Fibroblast of skin of back (primary cell): ENCODE results near the gene SLC25A27.

Experiments used
- DNase-seq: peaks from one replicate; pipeline ENCODE4 v3.0.0-alpha.2; 2013

SLC25A27 gene

DNA sequence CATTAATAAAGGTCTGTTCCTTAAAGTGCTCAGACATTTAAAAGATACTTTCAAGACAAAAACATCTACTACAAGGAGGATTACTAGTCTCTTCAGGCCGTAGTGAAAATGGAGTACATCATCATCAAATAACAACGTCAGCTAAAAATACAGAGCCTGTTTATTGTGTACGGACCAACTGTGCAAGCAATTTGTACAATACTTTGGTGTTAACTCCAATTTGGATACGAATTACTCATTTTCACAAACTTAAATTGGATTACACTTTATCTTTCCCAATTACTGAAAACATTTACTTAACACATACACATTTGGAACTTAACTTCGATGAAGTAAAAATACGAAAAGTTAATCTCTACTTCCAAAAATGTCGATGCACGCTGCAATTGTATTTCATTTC, 959 bp upstream of the SLC25A27 start:
- DNase-seq: no peak

DNA sequence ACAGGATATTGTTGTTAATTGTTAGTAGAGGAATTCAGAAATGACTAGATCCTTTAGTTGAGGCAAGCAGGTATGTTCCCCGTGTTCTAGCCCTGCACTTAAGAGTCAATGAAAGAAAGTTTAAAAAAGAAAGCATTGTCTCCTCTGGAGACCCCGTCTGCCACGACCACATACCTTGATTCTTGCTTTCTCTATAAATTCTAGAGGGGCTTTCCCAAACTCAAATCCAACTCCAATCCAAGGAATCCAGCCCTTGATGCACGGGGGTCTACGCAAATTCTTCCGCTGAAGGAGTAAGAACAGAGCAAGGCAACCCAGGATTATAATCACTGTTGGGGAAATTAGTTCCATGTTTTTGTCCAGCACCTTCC, 558 bp upstream of the SLC25A27 start:
- no peak for DNase-seq

DNA sequence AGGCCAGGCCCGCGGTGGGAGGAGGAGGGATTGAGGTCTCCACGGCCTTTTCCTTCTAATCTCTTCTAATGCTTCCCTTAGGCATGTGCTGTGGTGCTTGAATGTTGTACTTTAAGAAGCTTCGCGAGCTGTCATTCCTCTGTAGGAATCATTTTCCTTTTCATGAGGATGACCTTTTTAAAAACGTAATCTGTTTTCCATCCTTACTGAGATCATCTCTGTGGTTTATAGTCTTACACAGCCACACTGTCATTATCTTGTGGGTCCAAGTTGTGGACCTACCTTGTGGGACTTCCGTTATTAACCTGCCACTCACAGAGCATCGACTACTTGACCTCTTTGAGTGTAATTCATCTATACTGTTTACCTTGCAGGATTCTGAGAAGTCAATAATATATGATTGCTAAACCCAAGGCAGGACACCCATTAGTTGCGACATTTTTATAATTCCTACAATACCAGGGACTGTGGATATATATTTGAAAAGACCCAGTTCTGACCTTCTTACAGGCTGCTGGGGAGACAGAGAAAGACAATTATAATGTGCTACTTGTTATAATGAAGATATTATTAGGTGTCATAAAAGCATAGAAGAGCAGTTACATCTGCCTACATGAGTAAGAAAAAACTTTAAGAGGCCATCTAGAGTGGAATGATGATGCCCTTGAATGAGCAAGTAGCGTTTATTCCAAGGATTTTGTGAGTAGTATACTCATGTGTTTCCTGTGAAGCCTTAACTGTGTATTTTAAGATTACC, 842 bp downstream of the SLC25A27 start:
- no peak for DNase-seq

DNA sequence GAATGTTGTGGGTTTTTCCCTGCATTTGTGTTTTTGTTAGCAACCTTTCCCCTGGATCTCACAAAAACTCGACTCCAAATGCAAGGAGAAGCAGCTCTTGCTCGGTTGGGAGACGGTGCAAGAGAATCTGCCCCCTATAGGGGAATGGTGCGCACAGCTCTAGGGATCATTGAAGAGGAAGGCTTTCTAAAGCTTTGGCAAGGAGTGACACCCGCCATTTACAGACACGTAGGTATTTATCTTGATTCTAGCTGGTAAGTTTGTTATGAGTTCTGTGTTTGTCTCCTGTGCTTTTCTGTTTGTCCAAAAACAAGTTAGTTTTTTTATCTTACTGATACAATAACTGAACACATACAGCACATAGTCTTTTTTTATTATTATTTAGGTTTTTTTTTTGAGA, 3.0 kb downstream of the SLC25A27 start:
- DNase-seq: no peak

DNA sequence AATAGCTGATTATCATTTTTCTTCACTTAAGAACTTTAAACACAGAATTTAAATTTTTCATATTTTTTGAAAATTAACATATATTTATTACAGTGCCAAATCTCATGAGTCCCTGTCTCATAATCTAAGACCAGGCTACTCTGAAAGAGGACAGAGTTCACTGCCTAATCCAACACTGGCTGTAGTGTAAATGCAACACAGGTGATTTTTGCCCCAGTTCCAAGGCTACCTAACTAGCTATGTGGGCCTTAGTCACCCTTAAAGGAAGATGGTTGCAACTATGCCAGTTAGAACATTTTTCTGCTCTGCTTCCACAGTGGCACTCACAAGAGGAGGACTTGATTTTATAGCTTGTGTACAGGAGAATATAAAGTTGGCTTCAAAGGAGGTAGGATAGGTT, 4.9 kb downstream of the SLC25A27 start:
- no peak for DNase-seq

DNA sequence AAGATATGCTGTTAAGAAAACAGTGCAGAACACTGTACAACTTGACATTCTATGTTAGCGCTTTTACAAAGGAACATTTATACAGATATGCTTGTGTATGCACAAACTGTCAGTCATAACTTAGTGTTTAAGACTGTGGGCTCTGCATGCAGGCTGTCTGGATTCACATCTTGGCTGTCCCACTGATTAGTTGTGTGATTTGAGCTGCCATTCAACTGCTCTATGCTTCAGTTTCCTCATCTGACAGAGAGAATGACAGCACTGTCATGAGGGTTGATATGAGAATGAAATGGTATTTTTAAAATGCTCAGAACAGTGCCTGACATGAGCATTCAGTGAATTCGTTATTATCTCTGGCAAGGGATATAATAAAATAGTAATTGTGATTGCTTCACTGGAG, 8.7 kb downstream of the SLC25A27 start:
- no peak for DNase-seq

DNA sequence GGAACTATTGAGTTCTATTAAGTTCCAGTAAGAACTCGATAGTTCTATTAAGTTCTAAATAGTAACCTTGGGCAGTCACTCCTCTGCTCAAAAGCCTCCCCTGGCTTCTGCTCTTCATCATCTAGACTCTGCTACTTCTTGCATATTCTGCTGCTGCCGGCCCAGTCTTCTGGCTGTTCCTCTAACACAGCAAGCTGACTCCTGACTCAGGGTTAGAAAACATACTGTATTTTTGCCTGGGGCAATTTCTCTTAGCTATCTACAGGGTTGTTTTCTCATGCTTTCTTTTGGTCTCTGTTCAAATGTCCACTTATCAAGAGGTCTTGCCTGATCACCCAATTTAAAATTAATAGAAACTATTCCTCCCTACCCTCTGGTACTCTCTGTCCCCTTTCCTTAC, 14.6 kb downstream of the SLC25A27 start:
- DNase-seq: no peak

DNA sequence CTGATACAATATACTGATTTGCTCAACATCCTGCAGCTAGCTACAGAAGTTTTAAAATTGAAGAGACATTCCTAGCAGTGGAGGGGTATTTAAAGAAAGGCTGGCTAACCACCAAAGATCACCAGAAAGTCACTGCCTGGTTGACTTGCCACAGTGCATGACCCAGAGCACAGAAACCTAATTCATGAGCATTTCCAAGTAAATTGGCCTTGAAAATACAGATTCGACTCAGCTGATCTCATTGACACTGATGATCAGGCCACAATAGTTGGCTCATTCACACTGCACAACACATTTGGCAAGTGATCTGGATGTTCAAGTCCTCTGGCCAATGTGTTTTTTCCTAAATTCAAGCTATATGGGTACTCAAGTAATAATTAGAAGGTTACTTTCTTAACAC, 21.6 kb downstream of the SLC25A27 start:
- DNase-seq: no peak

DNA sequence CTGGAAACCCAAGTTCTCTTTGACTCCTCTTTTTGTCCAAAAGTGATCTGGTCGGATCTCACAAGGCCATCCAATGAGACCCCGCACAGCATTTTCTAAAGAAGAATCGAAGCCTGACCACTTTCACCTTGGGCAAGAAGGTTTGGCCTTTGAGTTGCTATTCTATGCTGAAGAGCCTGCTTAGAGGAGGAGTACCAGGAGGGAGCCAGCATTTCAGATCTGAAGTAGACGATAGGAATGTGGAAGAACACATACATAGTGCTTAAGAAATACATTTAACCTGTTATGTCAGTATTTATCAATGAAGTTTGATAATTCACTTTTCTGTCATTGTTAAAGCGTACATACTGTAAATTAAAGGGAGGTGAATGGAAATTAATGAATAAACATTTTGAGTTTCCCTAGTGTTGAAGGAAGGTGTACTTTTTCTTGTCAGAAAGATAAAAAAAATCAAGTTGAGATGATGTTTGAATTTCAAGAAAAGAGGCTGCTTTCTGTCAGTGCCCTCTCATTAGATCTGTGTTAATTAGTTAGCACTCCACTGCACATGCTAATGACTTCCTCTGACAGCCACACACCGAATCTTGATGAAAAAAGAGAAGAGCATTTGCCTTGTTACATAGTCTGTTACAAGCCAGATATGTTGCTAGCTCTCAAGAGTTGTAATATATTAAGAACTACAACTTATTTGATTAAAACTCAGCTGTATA, 24.0 kb downstream of the SLC25A27 start:
- no peak for DNase-seq

DNA sequence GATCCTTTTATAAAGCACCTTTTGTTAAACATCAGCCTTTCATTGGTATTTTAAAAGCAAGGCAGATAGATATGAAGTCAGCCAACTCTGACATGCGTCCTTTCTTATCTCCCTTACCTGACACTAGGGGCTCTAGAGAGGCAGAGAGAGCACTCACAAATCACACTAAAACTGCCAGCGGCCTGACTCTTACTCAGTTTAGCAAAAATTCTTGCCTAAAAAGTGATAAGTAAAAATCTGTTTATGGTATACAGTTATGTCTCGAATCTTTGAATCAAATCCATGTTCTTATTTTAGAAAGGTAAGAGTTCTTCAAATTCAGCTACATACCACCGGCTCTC, 24.5 kb downstream of the SLC25A27 start:
- no peak for DNase-seq

DNA sequence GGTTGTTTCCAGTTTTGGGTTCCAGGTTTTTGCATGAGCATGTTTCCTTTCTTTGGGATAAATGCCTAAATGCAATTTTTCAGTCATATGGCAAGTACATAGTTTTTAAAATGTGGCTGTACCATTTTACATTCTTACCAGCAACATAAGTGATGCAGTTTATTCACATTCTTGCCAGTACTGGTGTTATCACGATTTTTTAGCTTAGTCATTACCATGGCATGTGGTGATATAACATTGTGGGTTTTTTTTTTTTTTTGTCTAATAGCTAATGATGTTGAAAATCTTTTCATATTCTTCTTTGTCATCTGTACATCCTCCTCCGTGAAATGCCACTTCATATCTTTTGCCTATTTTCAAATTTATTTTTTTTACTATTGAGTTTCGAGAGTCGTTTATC, 32.0 kb downstream of the SLC25A27 start:
- DNase-seq: peak; percentile 54

DNA sequence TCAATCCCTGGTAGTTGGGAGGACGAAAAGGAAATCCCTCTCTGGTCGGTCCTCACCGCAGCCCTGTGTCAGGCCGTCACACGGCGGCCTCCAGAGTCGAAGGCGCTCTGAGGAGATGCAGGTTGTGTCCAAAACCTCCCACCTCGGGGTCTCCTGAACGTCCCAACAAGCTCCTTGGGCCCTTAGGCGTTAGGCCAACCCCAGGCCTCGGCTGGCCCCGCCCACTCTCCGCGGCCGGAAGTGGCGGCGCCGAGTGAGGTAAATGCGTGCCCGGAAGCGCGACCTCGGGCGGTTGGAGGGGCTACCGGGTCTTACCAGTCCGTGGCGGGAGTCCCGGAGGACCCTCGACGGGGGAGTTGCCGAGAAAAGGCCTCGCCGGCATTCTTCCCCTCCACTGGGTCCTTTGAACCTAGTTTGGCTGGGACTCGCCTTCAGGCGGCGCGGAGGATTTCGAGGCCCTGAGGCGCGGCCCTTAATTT, 34.9 kb downstream of the SLC25A27 start, which contains the start of gene TDRD6:
Gene TDRD6 (plus strand): TSS at position 267 of the 479 bp plus-strand sequence. CDS start 244 bp downstream, outside the sequence.
- no peak for DNase-seq

DNA sequence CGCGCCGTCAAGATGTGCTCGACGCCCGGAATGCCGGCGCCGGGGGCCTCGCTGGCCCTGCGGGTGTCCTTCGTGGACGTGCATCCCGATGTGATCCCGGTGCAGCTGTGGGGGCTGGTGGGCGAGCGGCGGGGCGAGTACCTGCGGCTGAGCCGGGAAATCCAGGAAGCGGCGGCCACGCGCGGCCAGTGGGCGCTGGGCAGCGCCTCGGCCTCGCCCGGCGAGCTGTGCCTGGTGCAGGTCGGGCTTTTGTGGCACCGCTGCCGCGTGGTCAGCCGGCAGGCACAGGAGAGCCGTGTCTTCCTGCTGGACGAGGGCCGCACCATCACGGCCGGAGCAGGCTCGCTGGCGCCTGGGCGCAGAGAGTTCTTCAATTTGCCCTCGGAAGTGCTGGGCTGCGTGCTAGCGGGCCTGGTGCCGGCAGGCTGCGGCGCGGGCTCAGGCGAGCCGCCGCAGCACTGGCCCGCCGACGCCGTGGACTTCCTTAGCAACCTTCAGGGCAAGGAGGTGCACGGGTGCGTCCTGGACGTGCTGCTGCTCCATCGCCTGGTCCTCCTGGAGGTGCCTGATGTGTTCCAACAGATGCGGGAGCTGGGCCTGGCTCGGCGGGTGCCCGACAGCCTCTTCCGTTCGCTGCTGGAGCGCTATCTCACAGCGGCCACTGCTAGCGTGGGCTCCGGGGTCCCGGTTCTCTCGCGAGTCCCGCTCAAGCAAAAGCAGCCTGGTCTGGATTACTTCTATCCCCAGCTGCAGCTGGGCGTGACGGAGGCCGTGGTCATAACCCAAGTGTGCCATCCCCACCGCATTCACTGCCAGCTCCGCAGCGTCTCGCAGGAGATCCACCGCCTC, 35.6 kb downstream of the SLC25A27 start:
- DNase-seq: no peak

DNA sequence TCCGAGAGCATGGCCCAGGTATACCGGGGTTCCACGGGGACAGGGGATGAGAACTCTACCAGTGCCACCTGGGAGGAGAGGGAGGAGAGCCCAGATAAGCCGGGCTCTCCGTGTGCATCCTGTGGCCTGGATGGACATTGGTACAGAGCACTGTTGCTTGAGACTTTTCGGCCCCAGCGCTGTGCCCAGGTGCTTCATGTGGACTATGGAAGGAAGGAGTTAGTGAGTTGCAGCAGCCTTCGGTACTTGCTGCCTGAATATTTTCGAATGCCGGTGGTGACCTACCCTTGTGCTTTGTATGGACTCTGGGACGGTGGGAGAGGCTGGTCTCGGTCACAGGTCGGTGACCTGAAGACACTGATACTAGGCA, 36.2 kb downstream of the SLC25A27 start:
- no peak for DNase-seq

DNA sequence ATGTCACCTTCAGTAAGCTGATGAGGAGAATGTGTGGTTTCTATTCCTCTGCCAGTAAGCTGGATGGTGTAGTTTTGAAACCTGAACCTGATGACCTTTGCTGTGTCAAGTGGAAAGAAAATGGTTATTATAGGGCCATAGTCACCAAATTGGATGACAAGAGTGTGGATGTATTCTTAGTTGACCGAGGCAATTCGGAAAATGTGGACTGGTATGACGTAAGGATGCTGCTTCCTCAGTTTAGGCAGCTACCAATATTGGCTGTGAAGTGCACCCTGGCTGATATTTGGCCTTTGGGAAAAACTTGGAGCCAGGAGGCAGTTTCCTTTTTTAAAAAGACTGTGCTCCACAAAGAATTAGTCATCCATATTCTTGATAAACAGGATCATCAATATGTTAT, 36.9 kb downstream of the SLC25A27 start:
- no peak for DNase-seq

DNA sequence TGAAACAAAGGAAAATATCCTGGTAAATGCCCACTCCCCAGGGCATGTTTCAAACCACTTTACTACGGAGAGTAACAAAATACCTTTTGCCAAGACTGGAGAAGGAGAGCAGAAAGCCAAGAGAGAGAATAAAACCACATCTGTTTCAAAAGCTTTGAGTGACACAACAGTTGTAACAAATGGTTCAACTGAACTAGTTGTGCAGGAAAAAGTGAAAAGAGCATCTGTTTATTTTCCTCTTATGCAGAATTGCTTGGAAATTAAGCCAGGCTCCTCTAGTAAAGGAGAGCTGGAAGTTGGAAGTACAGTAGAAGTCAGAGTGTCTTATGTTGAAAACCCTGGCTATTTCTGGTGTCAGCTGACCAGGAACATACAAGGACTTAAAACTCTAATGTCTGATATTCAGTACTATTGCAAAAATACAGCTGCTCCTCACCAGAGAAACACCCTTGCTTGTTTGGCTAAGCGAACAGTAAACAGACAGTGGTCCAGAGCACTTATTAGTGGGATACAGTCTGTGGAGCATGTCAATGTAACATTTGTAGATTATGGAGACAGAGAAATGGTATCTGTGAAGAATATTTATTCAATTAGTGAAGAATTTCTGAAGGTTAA, 37.5 kb downstream of the SLC25A27 start:
- DNase-seq: no peak

DNA sequence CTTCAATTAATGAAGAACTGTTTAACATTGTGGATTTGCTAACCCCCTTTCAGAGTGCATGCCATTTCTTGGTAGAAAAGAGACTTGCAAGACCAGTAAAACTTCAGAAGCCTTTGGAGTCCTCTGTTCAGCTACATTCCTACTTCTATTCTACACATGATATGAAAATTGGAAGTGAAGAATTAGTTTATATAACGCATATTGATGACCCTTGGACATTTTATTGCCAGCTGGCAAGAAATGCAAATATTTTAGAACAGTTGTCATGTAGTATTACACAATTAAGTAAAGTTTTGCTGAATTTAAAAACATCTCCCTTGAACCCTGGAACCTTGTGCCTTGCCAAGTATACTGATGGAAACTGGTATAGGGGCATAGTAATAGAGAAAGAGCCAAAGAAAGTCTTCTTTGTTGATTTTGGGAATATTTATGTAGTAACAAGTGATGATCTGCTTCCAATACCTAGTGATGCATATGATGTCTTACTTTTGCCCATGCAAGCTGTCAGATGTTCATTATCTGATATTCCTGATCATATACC, 38.2 kb downstream of the SLC25A27 start:
- no peak for DNase-seq

DNA sequence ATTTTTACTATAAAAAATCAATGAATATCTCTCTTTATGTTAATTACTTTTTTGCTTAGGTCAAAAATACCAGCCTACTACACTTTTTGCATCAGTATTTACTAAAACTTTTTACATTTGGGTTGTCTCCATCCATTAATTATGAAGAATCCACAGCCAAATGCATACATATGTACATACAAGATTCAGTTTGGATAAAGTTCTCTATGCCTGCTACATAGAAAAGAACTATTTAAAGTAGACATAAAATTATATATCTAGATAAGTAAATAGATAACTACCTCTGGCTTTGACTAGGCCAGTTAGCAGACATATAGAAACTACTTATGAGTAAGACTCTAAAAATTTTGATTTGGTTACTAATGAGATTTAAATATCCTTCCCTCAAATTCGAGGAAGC, 47.2 kb downstream of the SLC25A27 start:
- no peak for DNase-seq

DNA sequence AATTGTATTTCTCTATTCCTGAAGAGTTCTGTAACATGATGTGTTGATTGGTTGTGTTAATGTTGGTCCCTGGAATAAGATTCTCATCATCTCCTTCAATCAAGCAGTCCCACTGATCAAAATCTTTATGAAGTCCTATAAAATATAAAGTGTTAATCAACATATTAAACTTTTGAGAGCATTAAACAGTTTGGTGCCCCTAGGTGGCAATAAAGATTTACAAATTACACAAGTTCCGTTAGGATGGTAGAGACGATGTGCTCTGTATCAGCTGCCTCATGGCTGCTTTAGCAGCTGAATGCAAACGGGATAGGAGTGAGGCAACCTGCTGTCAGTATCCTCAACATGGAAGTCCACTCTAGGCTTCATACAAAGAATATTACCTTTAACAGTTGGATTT, 51.8 kb downstream of the SLC25A27 start:
- peak; percentile 2 for DNase-seq

DNA sequence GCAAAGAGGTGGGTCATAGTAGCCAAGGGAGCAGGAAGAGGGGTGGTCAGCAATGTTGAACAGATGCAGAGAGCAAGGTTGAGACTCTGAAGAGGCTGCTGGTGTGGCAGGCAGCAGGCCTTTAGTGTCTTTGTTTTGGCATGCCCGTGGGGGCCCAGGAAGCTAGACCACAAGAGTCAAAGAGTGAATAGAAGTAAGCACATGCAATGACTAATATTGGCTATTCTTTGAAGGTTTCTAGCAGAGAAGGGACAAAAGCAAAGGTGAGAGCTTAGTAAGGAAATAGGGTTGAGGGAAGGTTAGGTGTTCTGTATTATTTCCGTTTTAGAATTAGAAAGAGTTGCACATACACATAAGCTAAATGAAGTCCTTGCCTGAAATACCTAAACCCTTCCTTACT, 53.7 kb downstream of the SLC25A27 start:
- no peak for DNase-seq

DNA sequence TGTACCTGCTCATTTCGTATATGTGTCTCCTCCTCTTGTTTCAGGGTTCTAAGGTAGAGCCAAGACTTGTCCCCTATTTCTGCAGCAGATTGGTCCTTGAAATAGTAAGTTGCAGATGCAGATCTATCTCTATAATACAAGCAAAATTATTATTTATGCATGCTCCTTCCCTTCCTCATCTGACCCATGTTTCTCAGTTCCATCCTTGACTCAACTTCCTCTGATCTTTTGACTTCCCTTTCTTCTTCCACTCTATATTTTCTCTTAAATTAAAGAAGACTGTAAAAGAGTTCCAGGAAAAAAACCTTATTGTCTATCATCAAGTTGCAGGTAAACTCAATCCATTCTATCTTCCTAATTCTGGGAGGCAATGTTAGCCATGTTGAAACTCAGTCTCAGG, 58.7 kb downstream of the SLC25A27 start:
- no peak for DNase-seq

DNA sequence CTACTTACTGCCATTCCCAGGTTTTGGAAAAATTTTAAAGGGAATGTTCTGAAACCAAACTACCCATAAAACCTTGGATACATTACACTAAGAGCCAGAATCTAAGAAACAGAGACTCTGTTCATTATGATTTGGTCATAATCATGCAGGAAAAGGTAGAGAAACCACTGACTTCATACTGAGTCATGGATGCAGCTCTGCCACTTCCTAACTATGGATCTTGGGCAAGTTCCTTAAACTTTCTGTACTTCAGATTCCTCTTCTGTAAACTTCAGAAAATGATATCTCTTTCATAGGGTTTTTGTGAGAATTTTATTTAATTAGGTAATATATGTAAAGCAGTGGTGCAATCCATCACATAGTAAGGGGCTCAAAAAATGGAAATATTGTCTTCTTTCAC, 62.4 kb downstream of the SLC25A27 start:
- DNase-seq: no peak

DNA sequence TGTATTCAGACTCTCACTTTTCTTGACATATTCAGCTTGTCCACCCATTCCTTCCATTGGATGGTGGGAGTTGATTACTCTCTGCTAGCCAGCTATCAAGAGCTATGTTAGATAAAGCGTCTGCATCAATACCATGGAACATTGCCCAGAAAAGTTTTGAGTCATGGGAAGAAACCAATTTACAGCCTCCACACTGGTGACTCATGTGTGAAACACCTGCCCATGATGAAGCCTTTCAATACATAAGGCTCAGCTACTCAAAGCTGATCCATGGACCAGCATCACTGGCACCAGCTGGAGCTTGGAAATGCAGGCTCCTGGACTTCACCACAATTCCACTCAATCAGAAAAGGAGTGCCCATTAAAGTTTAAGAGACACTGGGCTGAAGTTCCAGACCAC, 66.3 kb downstream of the SLC25A27 start:
- no peak for DNase-seq
